AG10803 (cell line): Measurements from ENCODE around the gene PPDPF.

Experiments
- DNase-seq: peaks from one replicate; pipeline ENCODE4 v3.0.0; 2010; ENCODE audit warnings: low read depth
- H3K4me3 ChIP-seq: 2 replicates; pipeline ENCODE4 v1.5.1; 2011; ENCODE audit warnings: mild to moderate bottlenecking, low read length, control low read depth
- CTCF ChIP-seq: conservative IDR thresholded peaks from 2 replicates; pipeline ENCODE4 v1.5.1; 2011; ENCODE audit warnings: mild to moderate bottlenecking, low read length, control low read depth, inconsistent platforms

The PPDPF gene

GRCh38 chr20:63518351-63518861 lies 2.2 kb upstream of the PPDPF start:
- TF ChIP-seq CTCF = no peak

GRCh38 chr20:63518946-63519667 lies 1.5 kb upstream of the PPDPF start:
- peak overlapping the region; percentile 69 for H3K4me3 ChIP-seq
- no peak for TF ChIP-seq CTCF
- DNase-seq = no peak

More at GRCh38 chr20:63518351-63518861, 2.2 kb upstream of the PPDPF start:
- DNase-seq = no peak
- H3K4me3 ChIP-seq = no peak overlapping the region

- peak; percentile 45 for DNase-seq
- TF ChIP-seq CTCF = peak; percentile 34
- peak overlapping the region; percentile 69 for H3K4me3 ChIP-seq
These were observed 679 bp upstream of the PPDPF start for GRCh38 chr20:63519668-63520503.

GRCh38 chr20:63520934-63521601 lies 503 bp downstream of the PPDPF start:
- no peak; the same call in 1 of the 2 replicates for TF ChIP-seq CTCF
- H3K4me3 ChIP-seq = peak overlapping the region; percentile 86
- DNase-seq = peak; percentile 62

- no peak for DNase-seq
- TF ChIP-seq CTCF = no peak
- peak overlapping the region; percentile 86 for H3K4me3 ChIP-seq
These were observed 1.0 kb downstream of the PPDPF start for GRCh38 chr20:63521602-63522001.

GRCh38 chr20:63522091-63522868 lies 1.7 kb downstream of the PPDPF start:
- no peak for DNase-seq
- TF ChIP-seq CTCF = no peak
- H3K4me3 ChIP-seq = peak overlapping the region; percentile 86
